Activated naive CD8-positive, alpha-beta T cell (primary cell): Measurements from ENCODE around the gene ABCC6.
"Not testable (repeated sequence)": the region's sequence is repeated elsewhere in the genome, so short reads cannot be mapped to it uniquely, and the experiment has no call there.

Experiments
- H3K27ac Mint-ChIP-seq: one replicate; pipeline ENCODE4 v1.8.0; 2021; ENCODE audit warnings: mixed read lengths
- H3K27me3 Mint-ChIP-seq: one replicate; pipeline ENCODE4 v1.8.0; 2021; ENCODE audit warnings: mixed read lengths
- H3K36me3 Mint-ChIP-seq: one replicate; pipeline ENCODE4 v1.8.0; 2021; ENCODE audit warnings: mixed read lengths
- H3K4me1 Mint-ChIP-seq: one replicate; pipeline ENCODE4 v1.8.0; 2021; ENCODE audit warnings: low read depth, mixed read lengths
- H3K4me3 Mint-ChIP-seq: one replicate; pipeline ENCODE4 v1.8.0; 2021; ENCODE audit warnings: mild to moderate bottlenecking, mixed read lengths
- H3K9me3 Mint-ChIP-seq: one replicate; pipeline ENCODE4 v1.8.0; 2021; ENCODE audit warnings: low read depth, mixed read lengths

Gene ABCC6

DNA sequence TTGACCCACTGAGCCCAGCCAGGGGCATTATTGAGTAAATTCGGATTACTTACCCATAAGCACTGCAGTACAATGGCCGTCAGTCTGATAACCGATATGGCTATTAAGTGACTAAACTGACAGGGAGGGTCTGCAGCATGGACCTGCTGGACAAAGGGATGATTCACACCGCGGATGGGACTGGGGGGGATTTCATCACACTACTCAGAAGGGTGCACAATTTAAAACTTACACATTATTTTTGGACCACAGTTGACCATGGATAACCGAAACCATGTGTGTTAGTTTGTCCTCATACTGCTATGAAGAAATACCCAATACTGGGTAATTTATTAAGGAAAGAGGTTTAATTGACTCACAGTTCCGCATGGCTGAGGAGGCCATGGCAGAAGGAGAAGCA, 106.5 kb downstream of the ABCC6 start:
- Mint-ChIP-seq H3K27me3 (no peaks in the 10 kb centered on the region), H3K9me3 (no peaks in the 10 kb centered on the region), H3K27ac (no peak overlapping the region), H3K4me1 (no peaks in the 10 kb centered on the region), H3K4me3 (no peak overlapping the region), H3K36me3 (peaks cover 26% of the 10 kb centered on the region)

DNA sequence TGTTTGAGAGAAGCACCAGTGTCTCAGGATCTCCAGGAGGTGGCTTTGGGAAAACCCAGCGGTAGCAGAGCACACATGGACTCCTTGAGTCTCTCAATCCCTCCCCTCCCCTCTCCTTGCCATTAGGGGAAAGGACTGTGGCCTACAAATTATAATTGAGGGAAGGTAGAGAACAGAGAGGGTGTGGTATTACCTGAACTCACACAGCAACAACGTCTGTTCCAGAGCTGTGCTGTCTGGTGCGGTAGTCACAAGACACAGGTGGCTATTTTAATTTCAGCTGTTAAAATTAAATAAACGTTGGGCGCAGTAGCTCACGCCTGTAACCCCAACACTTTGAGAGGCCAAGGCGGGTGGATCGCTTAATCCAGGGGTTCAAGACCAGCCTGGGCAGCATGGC, 110.2 kb downstream of the ABCC6 start:
- Mint-ChIP-seq H3K4me1 (no peaks in the 10 kb centered on the region), H3K4me3 (no peak overlapping the region), H3K9me3 (no peaks in the 10 kb centered on the region), H3K27me3 (no peaks in the 10 kb centered on the region), H3K27ac (no peak overlapping the region), H3K36me3 (peaks cover 27% of the 10 kb centered on the region)

DNA sequence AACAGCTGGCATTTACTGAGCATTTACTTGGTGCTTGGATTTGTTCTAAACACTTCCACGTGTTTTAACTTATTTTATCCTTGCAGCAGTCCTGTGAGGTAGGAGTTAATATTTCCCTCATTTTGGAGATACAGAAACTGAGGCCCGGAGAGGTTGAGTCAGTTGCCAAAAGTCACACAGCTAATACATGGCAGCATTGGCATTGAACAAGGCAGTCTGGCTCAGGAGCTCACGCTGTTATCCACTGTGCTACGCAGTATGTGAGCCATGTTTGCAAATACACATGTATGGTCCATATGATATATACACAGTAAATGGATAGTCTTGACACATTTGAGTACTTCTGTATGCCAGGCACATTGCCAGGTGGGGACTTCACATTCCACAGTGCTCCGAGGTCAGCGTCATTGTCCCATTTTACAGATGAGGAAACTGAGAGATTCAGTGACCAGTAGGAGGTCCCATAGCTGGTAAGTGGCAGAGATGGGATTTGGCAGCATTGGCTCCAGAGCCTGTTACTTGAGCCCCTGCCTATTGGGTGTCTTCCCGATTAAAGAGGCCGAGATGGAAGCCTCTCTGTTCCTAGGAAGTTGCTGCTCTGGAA, 110.7 kb downstream of the ABCC6 start:
- H3K4me1 Mint-ChIP-seq, result no peaks in the 10 kb centered on the region
- H3K9me3 Mint-ChIP-seq, result no peaks in the 10 kb centered on the region
- no peak overlapping the region for H3K4me3 Mint-ChIP-seq
- peaks cover 22% of the 10 kb centered on the region for H3K36me3 Mint-ChIP-seq
- H3K27ac Mint-ChIP-seq, result no peak overlapping the region
- H3K27me3 Mint-ChIP-seq, result no peaks in the 10 kb centered on the region

DNA sequence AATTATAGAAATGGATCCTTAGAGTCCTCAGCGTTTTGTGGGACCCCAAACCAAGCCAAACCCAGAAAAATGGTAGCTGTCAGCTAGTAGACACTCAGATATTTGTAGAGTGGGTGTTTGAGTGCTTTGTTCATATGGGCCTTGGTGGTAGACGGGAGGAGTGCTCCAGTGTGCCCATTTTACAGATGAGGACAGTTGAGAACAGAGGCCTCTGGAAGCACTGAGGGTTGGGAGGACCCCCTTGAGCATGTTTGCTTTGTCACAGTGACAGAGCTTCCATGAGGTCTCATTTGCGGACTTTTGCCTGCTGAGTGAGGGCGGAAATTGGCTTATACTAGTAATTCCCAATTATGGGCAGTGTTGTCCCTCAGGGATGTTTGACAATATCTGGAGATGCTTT, 111.7 kb downstream of the ABCC6 start:
- peaks cover 16% of the 10 kb centered on the region for H3K36me3 Mint-ChIP-seq
- H3K4me3 Mint-ChIP-seq, result no peak overlapping the region
- H3K27ac Mint-ChIP-seq, result no peak overlapping the region
- H3K4me1 Mint-ChIP-seq, result no peaks in the 10 kb centered on the region
- no peaks in the 10 kb centered on the region for H3K27me3 Mint-ChIP-seq
- H3K9me3 Mint-ChIP-seq, result no peaks in the 10 kb centered on the region

DNA sequence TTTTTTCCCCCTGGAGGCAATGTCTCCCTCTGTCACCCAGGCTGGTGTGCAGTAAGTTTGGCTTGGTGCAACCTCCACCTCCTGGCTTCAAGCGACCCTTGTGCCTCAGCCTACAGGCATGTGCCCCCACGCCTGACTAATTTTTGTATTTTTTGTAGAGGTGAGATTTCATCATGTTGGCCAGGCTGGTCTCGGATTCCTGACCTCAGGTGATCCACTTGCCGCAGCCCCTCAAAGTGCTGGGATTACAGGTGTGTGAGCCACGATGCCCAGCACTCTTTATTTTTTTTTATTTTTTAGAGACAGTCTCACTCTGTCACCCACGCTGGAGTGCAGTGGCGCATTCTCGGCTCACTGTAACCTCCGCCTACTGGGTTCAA, 113.2 kb downstream of the ABCC6 start:
- H3K36me3 Mint-ChIP-seq, result peaks cover 16% of the 10 kb centered on the region
- no peak overlapping the region for H3K27ac Mint-ChIP-seq
- H3K4me1 Mint-ChIP-seq, result no peaks in the 10 kb centered on the region
- no peak overlapping the region for H3K4me3 Mint-ChIP-seq
- H3K27me3 Mint-ChIP-seq, result no peaks in the 10 kb centered on the region
- H3K9me3 Mint-ChIP-seq, result no peaks in the 10 kb centered on the region

DNA sequence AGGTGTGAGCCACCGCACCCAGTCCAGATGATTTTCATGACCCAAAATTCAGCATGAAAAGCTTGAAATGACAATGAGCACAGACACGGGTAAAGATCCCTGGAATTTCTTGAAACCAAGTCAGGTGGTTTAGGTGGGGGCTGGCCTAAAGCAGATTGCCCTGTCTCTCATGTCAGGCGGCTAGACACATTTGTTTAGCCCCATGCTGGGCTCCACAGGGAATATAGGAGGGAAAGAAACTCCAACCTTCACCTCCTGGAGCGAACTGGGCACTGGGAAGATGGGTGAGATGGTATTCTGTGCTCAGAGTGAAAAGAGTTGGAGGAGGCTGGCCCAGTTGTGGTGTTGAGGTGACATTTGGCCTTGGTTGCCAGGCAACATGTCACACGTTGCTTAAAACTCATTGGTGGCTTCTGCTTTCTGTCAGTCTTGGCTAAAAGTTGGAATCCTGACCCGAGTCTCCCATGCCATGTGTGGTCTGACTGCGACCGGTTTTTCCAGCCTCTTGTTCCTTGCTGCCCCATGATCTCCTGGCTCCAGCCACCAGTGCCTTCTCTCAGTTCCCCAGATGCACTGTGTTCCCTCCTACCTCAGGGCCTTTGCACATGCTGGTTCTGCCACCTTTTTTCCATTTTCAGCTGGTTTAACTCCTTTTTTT, 113.7 kb downstream of the ABCC6 start:
- no peak overlapping the region for H3K27ac Mint-ChIP-seq
- H3K4me1 Mint-ChIP-seq, result no peaks in the 10 kb centered on the region
- H3K36me3 Mint-ChIP-seq, result peaks cover 11% of the 10 kb centered on the region
- no peak overlapping the region for H3K4me3 Mint-ChIP-seq
- H3K9me3 Mint-ChIP-seq, result no peaks in the 10 kb centered on the region
- no peaks in the 10 kb centered on the region for H3K27me3 Mint-ChIP-seq

DNA sequence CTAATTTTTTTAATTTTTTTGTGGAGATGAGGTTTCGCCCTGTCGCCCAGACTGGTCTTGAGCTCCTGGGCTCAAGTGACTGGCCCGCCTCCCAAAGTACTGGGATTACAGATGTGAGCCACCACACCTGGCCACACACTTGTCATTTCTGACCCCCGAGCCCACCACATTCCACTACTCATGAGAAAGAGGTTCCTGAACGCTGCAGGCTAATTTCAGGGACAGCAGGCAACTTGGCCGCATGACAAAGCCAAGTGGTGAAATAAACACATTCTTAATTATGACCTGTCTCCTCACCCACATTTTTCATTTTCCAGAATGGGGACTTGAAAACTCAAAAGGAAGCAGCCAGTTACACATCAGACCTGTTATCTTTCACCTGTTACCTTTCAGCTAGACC, 114.5 kb downstream of the ABCC6 start:
- H3K4me1 Mint-ChIP-seq, result no peaks in the 10 kb centered on the region
- no peak overlapping the region for H3K4me3 Mint-ChIP-seq
- peaks cover 10% of the 10 kb centered on the region for H3K36me3 Mint-ChIP-seq
- H3K27ac Mint-ChIP-seq, result no peak overlapping the region
- no peaks in the 10 kb centered on the region for H3K27me3 Mint-ChIP-seq
- no peaks in the 10 kb centered on the region for H3K9me3 Mint-ChIP-seq

DNA sequence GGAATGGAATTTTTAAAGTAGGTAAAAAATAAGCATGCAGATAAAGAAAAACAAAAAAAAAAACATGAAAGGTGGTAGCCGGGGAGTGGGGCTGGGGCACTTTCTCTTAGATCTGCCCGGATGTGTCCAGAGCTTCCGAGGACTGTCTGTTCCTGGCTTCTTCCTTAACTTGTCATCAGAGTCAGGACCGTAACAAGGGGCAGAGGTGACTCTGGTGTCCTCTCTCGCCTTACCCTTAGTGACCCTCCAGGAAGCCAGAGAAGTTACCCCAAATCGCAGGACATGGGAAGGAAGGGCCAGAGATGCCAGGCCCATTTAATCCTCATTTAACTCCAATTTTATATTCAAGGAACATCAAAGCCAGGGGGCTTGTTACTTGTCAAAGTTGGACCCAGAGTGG, 115.5 kb downstream of the ABCC6 start:
- no peak overlapping the region for H3K4me3 Mint-ChIP-seq
- H3K4me1 Mint-ChIP-seq, result no peaks in the 10 kb centered on the region
- no peaks in the 10 kb centered on the region for H3K27me3 Mint-ChIP-seq
- H3K9me3 Mint-ChIP-seq, result no peaks in the 10 kb centered on the region
- H3K36me3 Mint-ChIP-seq, result peaks cover 9% of the 10 kb centered on the region
- H3K27ac Mint-ChIP-seq, result no peak overlapping the region

DNA sequence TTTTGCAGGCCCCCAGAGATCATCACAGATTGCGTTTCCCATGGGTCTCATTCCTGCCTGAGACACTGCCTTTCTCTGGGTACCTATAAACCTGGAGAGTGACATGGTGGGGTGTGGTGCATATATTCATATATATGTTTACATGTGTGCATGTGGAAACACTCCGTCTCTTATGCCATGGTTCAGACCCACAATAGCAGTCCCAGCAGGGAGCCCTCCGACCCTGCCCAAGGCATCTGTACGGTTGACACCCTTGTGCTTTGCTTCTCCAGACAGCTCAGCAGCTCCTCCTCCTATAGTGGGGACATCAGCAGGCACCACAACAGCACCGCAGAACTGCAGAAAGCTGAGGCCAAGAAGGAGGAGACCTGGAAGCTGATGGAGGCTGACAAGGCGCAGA, 116.8 kb downstream of the ABCC6 start:
- Mint-ChIP-seq H3K4me3 (no peak overlapping the region), H3K27me3 (no peaks in the 10 kb centered on the region), H3K4me1 (no peaks in the 10 kb centered on the region), H3K9me3 (no peaks in the 10 kb centered on the region), H3K36me3 (peaks cover 5% of the 10 kb centered on the region), H3K27ac (no peak overlapping the region)

DNA sequence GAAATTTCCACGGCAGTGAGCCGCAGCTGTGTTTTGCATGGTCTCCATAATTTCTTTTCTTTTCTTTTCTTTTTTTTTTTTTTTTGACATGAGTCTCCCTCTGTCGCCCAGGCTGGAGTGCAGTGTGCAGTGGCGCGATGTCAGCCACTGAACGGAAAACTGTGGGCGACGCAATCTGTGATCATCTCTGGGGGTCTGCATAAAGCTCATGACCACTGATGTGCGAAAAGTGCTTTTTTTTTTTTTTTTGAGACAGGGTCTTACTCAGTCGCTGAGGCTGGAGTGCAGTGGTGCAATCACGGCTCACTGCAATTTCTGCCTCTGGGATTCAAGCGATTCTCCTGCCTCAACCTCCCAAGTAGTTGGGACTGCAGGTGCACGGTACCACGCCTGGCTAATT, 117.6 kb downstream of the ABCC6 start:
- H3K4me1 Mint-ChIP-seq, result no peaks in the 10 kb centered on the region
- no peak overlapping the region for H3K4me3 Mint-ChIP-seq
- no peaks in the 10 kb centered on the region for H3K27me3 Mint-ChIP-seq
- H3K27ac Mint-ChIP-seq, result no peak overlapping the region
- no peaks in the 10 kb centered on the region for H3K9me3 Mint-ChIP-seq
- H3K36me3 Mint-ChIP-seq, result peaks cover 5% of the 10 kb centered on the region

DNA sequence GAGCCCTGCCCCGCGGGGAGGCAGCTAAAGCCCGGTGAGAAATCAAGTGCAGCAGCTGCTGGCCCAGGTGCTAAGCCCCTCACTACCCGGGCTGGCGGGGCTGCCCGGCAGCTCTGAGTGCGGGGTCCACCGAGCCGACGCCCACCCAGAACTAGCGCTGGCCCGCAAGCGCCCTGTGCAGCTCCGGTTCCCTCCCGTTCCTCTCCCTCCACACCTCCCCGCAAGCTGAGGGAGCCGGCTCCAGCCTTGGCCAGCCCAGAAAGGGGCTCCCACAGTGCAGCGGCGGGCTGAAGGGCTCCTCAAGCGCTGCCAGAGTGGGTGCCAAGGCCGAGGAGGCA, 118.5 kb downstream of the ABCC6 start:
- H3K27ac Mint-ChIP-seq, H3K36me3 Mint-ChIP-seq, H3K9me3 Mint-ChIP-seq, H3K4me3 Mint-ChIP-seq, H3K4me1 Mint-ChIP-seq, H3K27me3 Mint-ChIP-seq: not testable (repeated sequence)

DNA sequence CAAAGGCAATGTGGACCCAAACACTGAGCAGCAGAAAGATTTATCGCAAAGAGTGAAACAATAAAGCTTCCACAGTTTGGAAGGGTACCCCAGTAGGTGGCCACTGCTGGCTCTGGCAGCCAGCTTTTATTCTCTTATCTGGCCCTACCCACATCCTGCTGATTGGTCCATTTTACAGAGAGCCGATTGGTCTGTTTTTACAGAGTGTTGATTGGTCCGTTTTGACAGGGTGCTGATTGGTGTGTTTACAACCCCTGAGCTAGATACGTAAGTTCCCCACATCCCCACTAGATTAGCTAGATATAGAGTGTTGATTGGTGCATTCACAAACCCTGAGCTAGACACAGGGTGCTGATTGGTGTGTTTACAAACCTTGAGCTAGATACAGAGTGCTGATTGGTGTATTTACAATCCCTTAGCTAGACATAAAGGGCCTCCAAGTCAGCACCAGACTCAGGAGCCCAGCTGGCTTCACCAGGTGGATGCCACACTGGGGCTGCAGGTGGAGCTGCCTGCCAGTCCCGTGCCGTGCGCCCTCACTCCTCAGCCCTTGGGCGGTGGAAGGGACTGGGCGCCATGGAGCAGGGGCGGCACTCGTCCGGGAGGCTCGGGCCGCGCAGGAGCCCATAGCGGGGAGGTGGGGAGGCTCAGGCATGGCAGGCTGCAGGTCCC, 119.0 kb downstream of the ABCC6 start:
- not testable (repeated sequence) for H3K27ac Mint-ChIP-seq, H3K36me3 Mint-ChIP-seq, H3K4me3 Mint-ChIP-seq, H3K9me3 Mint-ChIP-seq, H3K4me1 Mint-ChIP-seq, H3K27me3 Mint-ChIP-seq

DNA sequence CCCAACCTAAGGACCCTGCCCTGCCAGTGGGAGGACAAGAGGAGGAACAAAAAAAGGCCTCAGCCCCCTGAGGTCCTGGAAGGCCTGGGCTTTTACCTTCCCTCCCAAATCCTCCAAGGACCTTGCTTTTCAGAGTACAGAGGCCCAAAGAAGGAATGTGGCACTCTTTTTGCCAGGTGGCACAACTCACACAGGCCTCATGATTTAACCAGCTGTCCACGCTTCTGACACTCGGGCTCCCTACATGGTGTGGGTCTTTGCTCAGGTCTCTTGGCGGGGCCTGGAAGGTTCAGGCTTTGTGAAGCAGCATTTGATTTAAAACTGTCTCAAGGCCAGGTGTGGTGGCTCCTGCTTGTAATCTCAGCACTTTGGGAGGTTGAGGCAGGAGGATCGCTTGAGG, 120.6 kb downstream of the ABCC6 start:
- H3K27me3 Mint-ChIP-seq, result no peaks in the 10 kb centered on the region
- no peaks in the 10 kb centered on the region for H3K9me3 Mint-ChIP-seq
- H3K36me3 Mint-ChIP-seq, result peaks cover 5% of the 10 kb centered on the region
- H3K4me1 Mint-ChIP-seq, result no peaks in the 10 kb centered on the region
- no peak overlapping the region for H3K27ac Mint-ChIP-seq
- H3K4me3 Mint-ChIP-seq, result no peak overlapping the region

DNA sequence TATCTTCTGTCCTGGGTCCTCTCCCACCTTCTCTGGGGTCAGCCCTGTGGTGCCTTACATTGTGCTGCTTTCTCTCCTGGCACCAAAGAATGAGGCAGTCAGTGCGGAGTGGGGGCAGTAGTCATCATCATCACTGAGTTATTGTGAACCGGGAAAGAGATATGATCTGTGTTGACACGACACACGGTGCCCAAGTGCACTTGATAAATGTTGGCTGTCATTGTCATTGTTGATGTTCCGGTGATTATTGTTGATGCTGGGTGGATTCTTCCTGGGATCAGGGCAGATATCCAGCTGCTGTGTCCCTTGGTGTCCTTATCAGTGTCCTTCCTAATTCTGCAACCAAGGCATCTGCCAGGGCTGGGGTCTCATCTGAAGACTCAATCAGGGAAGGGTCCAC, 121.7 kb downstream of the ABCC6 start:
- Mint-ChIP-seq H3K9me3 (no peaks in the 10 kb centered on the region), H3K4me3 (no peak overlapping the region), H3K27me3 (no peaks in the 10 kb centered on the region), H3K36me3 (peaks cover 5% of the 10 kb centered on the region), H3K27ac (no peak overlapping the region), H3K4me1 (no peaks in the 10 kb centered on the region)

DNA sequence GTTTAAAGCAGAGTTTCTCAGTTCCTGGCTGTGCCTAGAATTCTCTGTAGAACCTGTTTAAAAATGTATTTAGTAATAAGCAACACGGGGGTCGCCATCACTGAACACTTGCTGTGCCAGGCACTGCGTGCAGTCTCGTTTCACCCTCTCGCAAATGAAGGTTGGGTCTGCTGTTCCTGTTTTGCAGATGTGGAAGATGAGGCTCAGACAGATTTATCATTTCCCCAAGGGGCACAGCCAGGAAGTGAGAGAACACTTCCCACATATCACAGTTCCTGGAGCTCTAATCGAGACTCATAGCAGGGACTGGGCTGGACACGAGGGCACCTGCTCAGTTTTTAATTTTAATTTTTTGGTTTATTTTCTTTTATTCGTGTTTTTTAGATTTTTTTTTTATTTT, 122.7 kb downstream of the ABCC6 start:
- Mint-ChIP-seq H3K9me3 (no peaks in the 10 kb centered on the region), H3K4me3 (no peak overlapping the region), H3K27ac (no peak overlapping the region), H3K4me1 (no peaks in the 10 kb centered on the region), H3K27me3 (no peaks in the 10 kb centered on the region), H3K36me3 (peaks cover 5% of the 10 kb centered on the region)

DNA sequence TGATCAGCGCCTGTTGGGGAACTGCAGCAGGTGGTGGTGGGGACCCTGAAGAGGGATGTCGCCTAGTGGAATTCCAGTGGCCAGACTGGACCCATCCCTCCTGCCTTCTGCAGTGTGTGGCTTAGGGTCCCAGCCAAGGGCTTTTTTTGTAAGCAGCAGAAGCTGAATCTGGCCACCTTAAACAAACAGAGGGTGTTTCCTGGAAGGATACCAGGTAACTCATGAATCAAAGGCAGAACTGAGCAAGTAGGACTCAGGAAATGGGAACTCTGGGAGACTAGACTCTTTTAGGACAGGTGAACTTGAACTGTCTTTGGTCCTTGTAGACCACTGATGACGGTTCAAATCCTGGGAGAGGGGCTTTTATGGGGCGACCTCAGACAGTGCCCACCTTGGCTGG, 124.0 kb downstream of the ABCC6 start:
- peaks cover 5% of the 10 kb centered on the region for H3K36me3 Mint-ChIP-seq
- no peak overlapping the region for H3K27ac Mint-ChIP-seq
- no peaks in the 10 kb centered on the region for H3K9me3 Mint-ChIP-seq
- no peaks in the 10 kb centered on the region for H3K27me3 Mint-ChIP-seq
- no peak overlapping the region for H3K4me3 Mint-ChIP-seq
- H3K4me1 Mint-ChIP-seq, result no peaks in the 10 kb centered on the region
